Mesenchymal stem cell (in vitro differentiated cells and primary cell): Measurements from ENCODE around the gene ATAD2B.

Experiments
- DNase-seq: peaks from one replicate; pipeline ENCODE4 v3.0.0-alpha.2; 2013
- H2AFZ ChIP-seq: one replicate; pipeline ENCODE4 v1.6.1; 2013; ENCODE audit warnings: low read depth, mild to moderate bottlenecking, control low read depth, inconsistent platforms, low read length, moderate library complexity
- H2AK5ac ChIP-seq: 2 replicates; pipeline ENCODE4 v1.6.1; 2013; ENCODE audit warnings: low read length, moderate library complexity, mild to moderate bottlenecking, inconsistent platforms; ENCODE audit not compliant: severe bottlenecking
- H2BK120ac ChIP-seq: one replicate; pipeline ENCODE4 v1.6.1; 2013; ENCODE audit warnings: low read depth, mild to moderate bottlenecking, inconsistent platforms, low read length, moderate library complexity
- H2BK12ac ChIP-seq, 2 experiments: one replicate each; pipeline ENCODE4 v1.6.1; 2013; ENCODE audit warnings: inconsistent platforms in 2 of 2, low read length in 2 of 2, mild to moderate bottlenecking in 2 of 2, moderate library complexity in 2 of 2, control low read depth in 1 of 2
- H2BK15ac ChIP-seq: one replicate; pipeline ENCODE4 v1.6.1; 2013; ENCODE audit warnings: mild to moderate bottlenecking, low read depth, inconsistent platforms; ENCODE audit not compliant: poor library complexity, severe bottlenecking
- H2BK5ac ChIP-seq: 2 replicates; pipeline ENCODE4 v1.6.1; 2013; ENCODE audit warnings: low read depth, mild to moderate bottlenecking, low read length, control low read depth, inconsistent platforms; ENCODE audit not compliant: poor library complexity, severe bottlenecking
- H3K14ac ChIP-seq, 2 experiments: one replicate each; pipeline ENCODE4 v1.6.1; 2013; ENCODE audit warnings: inconsistent platforms in 2 of 2, low read length in 2 of 2, control low read depth in 1 of 2, mild to moderate bottlenecking in 1 of 2, moderate library complexity in 1 of 2
- H3K18ac ChIP-seq, 2 experiments: one replicate each; pipeline ENCODE4 v1.6.1; 2013; ENCODE audit warnings: inconsistent platforms in 2 of 2, low read length in 2 of 2, control low read depth in 1 of 2, low read depth in 1 of 2, mild to moderate bottlenecking in 1 of 2
- H3K23ac ChIP-seq, 2 experiments: one replicate each; pipeline ENCODE4 v1.6.1; 2013; ENCODE audit warnings: inconsistent platforms in 2 of 2, low read length in 2 of 2, mild to moderate bottlenecking in 2 of 2, moderate library complexity in 2 of 2, control low read depth in 1 of 2
- H3K27ac ChIP-seq: 2 replicates; pipeline ENCODE4 v1.5.1; 2013; ENCODE audit warnings: mild to moderate bottlenecking, moderate library complexity, low read length, control low read depth, inconsistent platforms; ENCODE audit not compliant: poor library complexity, severe bottlenecking
- H3K27me3 ChIP-seq, 2 experiments: 2 replicates each; pipeline versions ENCODE4 v1.6.1 to v1.7.0; 2013; ENCODE audit warnings: low read length in 2 of 2, mild to moderate bottlenecking in 2 of 2, moderate library complexity in 2 of 2, control low read depth in 1 of 2, inconsistent platforms in 1 of 2; ENCODE audit not compliant: control insufficient read depth in 1 of 2, insufficient read depth in 1 of 2
- H3K36me3 ChIP-seq, 2 experiments: 2 replicates each; pipeline versions ENCODE4 v1.6.1 to v1.7.0; 2013; ENCODE audit warnings: low read length in 2 of 2, control low read depth in 1 of 2, inconsistent platforms in 1 of 2, low read depth in 1 of 2, mild to moderate bottlenecking in 1 of 2; ENCODE audit not compliant: insufficient read depth in 2 of 2, control insufficient read depth in 1 of 2
- H3K4ac ChIP-seq, 2 experiments: one replicate each; pipeline ENCODE4 v1.6.1; 2013; ENCODE audit warnings: inconsistent platforms in 2 of 2, low read length in 2 of 2, mild to moderate bottlenecking in 2 of 2, moderate library complexity in 2 of 2, control low read depth in 1 of 2, low read depth in 1 of 2
- H3K4me1 ChIP-seq: 2 replicates; pipeline ENCODE4 v1.6.1; 2013; ENCODE audit warnings: low read depth, low read length, control low read depth; ENCODE audit not compliant: control insufficient read depth, insufficient read depth
- H3K4me2 ChIP-seq: 2 replicates; pipeline ENCODE4 v1.6.1; 2013; ENCODE audit warnings: low read length, mild to moderate bottlenecking, inconsistent platforms; ENCODE audit not compliant: poor library complexity, severe bottlenecking
- H3K4me3 ChIP-seq, 2 experiments: 2 replicates each; pipeline versions ENCODE4 v1.5.1 to v1.7.0; 2013; ENCODE audit warnings: low read length in 2 of 2, mild to moderate bottlenecking in 2 of 2, control low read depth in 1 of 2, low read depth in 1 of 2; ENCODE audit not compliant: insufficient read depth in 1 of 2
- H3K79me1 ChIP-seq: replicated peaks from 2 replicates; pipeline ENCODE4 v1.6.1; 2013; ENCODE audit warnings: mild to moderate bottlenecking, control low read depth, low read length, inconsistent platforms; ENCODE audit not compliant: poor library complexity, severe bottlenecking
- H3K9ac ChIP-seq: 2 replicates; pipeline ENCODE4 v1.7.0; 2013; ENCODE audit warnings: mild to moderate bottlenecking, low read length, moderate library complexity
- H3K9me3 ChIP-seq: 2 replicates; pipeline ENCODE4 v1.7.0; 2013; ENCODE audit warnings: mild to moderate bottlenecking, low read length; ENCODE audit not compliant: control insufficient read depth
- H4K8ac ChIP-seq: one replicate; pipeline ENCODE4 v1.6.1; 2013; ENCODE audit warnings: inconsistent platforms, mild to moderate bottlenecking, low read length, moderate library complexity
- H4K91ac ChIP-seq: one replicate; pipeline ENCODE4 v1.6.1; 2013; ENCODE audit warnings: mild to moderate bottlenecking, low read length, inconsistent platforms
- WGBS: methylation state at CpG from one replicate; pipeline ENCODE4 v1.1.7; 2013; ENCODE audit warnings: mixed read lengths; 5-methylcytosine and 5-hydroxymethylcytosine counted together

Gene ATAD2B

GRCh38 chr2:23836971-23837565 is 89.9 kb downstream of the ATAD2B start:
- no peak for DNase-seq
- Histone ChIP-seq H3K9me3 (no peaks in the 10 kb centered on the region), H3K23ac (no peak overlapping the region), H2BK120ac (no peak overlapping the region), H3K36me3 (peaks cover 8 to 21% of the 10 kb centered on the region in 2 experiments), H3K4me1 (peaks cover 4% of the 10 kb centered on the region), H2BK5ac (no peak overlapping the region), H3K4me3 (no peak overlapping the region), H3K9ac (no peak overlapping the region), H3K4me2 (no peak overlapping the region), H3K27ac (no peak overlapping the region), H3K27me3 (no peaks in the 10 kb centered on the region), H3K14ac (no peak overlapping the region), H2AK5ac (no peak overlapping the region), H3K4ac (no peak overlapping the region), H3K79me1 (peaks cover 9% of the 10 kb centered on the region), H4K91ac (no peak overlapping the region), H3K18ac (no peak overlapping the region), H2BK12ac (no peak overlapping the region), H2BK15ac (no peak overlapping the region), H2AFZ (no peak overlapping the region), H4K8ac (no peak overlapping the region)
- WGBS, result 88% methylated on average over 9 of the region's 9 CpGs

GRCh38 chr2:23836505-23836904 is 90.4 kb downstream of the ATAD2B start:
- Histone ChIP-seq H3K18ac (no peak overlapping the region), H4K8ac (no peak overlapping the region)

GRCh38 chr2:23835988-23836387 is 90.9 kb downstream of the ATAD2B start:
- Histone ChIP-seq H4K91ac (no peak overlapping the region), H2BK12ac (no peak overlapping the region), H4K8ac (peak overlapping the region; percentile 64), H2AFZ (no peak overlapping the region), H3K79me1 (peaks cover 8% of the 10 kb centered on the region), H3K4ac (no peak overlapping the region), H2BK5ac (no peak overlapping the region), H3K4me3 (no peak overlapping the region), H3K23ac (no peak overlapping the region), H3K4me1 (peaks cover 4% of the 10 kb centered on the region), H3K27me3 (no peaks in the 10 kb centered on the region), H2AK5ac (no peak overlapping the region), H3K9ac (no peak overlapping the region), H3K18ac (no peak overlapping the region), H3K9me3 (no peaks in the 10 kb centered on the region), H3K36me3 (peaks cover 8 to 21% of the 10 kb centered on the region in 2 experiments), H2BK120ac (no peak overlapping the region), H3K27ac (no peak overlapping the region), H3K14ac (no peak overlapping the region), H2BK15ac (no peak overlapping the region), H3K4me2 (no peak overlapping the region)
- no peak for DNase-seq
- WGBS, result 98% methylated on average over 9 of the region's 9 CpGs

More at GRCh38 chr2:23836505-23836904, 90.4 kb downstream of the ATAD2B start:
- Histone ChIP-seq H3K9ac (no peak overlapping the region), H3K4me2 (no peak overlapping the region), H3K27ac (no peak overlapping the region), H3K27me3 (no peaks in the 10 kb centered on the region), H2BK120ac (no peak overlapping the region), H3K9me3 (no peaks in the 10 kb centered on the region), H3K4ac (no peak overlapping the region), H4K91ac (no peak overlapping the region), H2AK5ac (no peak overlapping the region), H3K23ac (no peak overlapping the region), H3K36me3 (peaks cover 8 to 21% of the 10 kb centered on the region in 2 experiments), H3K4me3 (no peak overlapping the region), H3K4me1 (peaks cover 4% of the 10 kb centered on the region), H2AFZ (no peak overlapping the region), H2BK5ac (no peak overlapping the region), H2BK15ac (no peak overlapping the region), H2BK12ac (no peak overlapping the region), H3K14ac (no peak overlapping the region), H3K79me1 (peaks cover 9% of the 10 kb centered on the region)
- WGBS, result 93% methylated on average over 5 of the region's 5 CpGs
- no peak for DNase-seq

- Histone ChIP-seq H2BK15ac (no peak overlapping the region), H3K27me3 (no peaks in the 10 kb centered on the region), H2BK5ac (no peak overlapping the region), H3K14ac (no peak overlapping the region), H3K4ac (no peak overlapping the region), H3K9ac (no peak overlapping the region), H3K79me1 (peaks cover 7% of the 10 kb centered on the region), H3K4me1 (peaks cover 4% of the 10 kb centered on the region), H3K9me3 (no peaks in the 10 kb centered on the region), H4K91ac (no peak overlapping the region), H3K36me3 (peaks cover 8 to 21% of the 10 kb centered on the region in 2 experiments), H2BK12ac (no peak overlapping the region), H2AFZ (no peak overlapping the region), H3K23ac (no peak overlapping the region), H3K4me2 (no peak overlapping the region), H4K8ac (no peak overlapping the region), H2BK120ac (no peak overlapping the region), H3K18ac (no peak overlapping the region), H3K27ac (no peak overlapping the region), H2AK5ac (no peak overlapping the region), H3K4me3 (no peak overlapping the region)
- WGBS, result 97% methylated on average over 4 of the region's 5 CpGs
- no peak for DNase-seq
These were observed 91.5 kb downstream of the ATAD2B start for GRCh38 chr2:23835423-23835822.
